GM18951 (cell line): ENCODE measurements around the gene PRKG1.

Experiments
- POLR2A ChIP-seq: IDR thresholded peaks from 4 replicates; pipeline ENCODE4 v1.6.1; 2011; ENCODE audit warnings: mild to moderate bottlenecking; ENCODE audit not compliant: insufficient read length, insufficient read depth; ENCODE audit errors: extremely low read depth
- in situ Hi-C: fragments of 300-500 bp; cut with MboI; formaldehyde crosslinking; loops from one replicate; pipeline ENCODE4 v1.12.0; 2022; ENCODE audit warnings: low sequenced_read_pairs, mixed read lengths, inconsistent platforms; ENCODE audit not compliant: unreplicated experiment

Gene PRKG1

DNA sequence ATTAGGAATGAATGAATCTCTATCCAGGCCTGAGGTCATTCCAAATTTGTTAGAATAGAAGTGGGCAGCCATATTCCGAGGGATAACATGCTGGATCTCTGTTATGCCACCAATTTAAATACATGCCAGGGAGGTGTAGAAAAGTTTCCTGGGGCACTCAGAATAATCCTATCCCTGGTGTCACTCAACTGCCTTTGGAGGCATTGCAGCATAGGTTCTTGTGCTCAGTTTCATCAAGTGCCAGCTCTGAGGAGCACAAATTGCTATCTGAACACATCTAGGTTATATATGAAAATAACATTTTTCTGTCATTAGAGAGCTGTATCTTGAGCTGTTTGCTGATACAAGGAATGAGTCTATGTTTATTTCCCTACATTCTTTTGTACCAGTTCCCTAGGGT lies 427.8 kb downstream of the PRKG1 start:
- in situ Hi-C loops: no loop called here

DNA sequence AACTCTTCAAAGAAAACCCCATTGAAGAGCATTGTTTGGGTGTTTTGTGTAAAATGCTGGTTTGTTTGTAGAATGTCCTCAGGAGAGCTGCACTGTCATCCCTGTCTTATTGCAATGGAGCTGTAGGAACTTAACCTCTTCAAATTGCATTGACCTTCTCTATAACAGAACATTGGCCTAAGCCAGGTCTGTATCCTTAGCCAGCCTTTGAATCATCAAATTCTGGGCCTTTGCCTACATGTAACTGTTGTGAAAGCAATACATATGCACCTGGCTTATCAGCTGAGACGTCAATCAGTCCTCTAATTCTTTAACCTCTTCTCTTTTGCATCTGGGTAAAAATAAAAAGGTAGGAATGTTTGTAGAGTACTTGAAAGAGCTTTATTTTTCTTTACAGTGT lies 429.1 kb downstream of the PRKG1 start:
- in situ Hi-C loops: no loop called here

More for the DNA sequence above, 427.8 kb downstream of the PRKG1 start:
- TF ChIP-seq POLR2A: no peak

DNA sequence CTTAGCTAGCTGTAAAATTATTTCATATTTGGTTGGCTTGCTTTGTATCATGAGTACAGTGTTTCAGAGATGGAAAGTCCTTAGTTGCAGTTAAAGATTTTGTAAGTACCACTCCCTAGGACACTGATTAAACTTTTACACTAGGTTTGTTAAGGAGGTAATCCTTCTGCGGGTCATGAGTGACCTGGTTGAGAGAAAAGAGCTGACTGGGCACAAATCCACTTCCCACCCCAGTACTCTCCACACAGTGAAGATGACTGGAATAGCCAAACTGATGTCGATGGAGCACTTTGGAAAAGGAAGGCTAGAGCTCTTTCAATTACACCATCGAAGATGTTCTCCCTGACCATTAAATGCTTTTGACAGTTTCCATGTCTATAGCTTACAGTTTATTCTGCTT lies 433.2 kb downstream of the PRKG1 start:
- no peak for TF ChIP-seq POLR2A
- in situ Hi-C loops: no loop called here

More for the DNA sequence above, 429.1 kb downstream of the PRKG1 start:
- TF ChIP-seq POLR2A: no peak

DNA sequence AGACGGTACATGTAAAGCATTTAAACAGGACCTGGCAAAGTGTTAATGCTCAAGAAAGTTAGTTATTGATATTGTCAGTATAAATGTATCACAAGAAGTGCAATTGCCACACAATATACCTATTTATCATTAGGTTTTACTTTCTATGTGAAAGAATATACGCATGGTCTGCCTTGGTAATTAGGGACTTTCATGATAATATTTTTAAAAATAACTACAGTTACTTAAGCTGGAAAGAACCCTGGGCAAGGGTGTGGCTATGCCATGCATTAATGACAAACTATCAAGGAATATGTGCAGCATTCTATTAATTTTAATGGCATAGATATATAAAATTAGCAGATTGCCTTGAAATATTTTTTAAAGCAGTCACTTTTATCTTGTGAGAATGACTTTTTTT lies 433.9 kb downstream of the PRKG1 start:
- no peak for TF ChIP-seq POLR2A
- in situ Hi-C loops: no loop called here

DNA sequence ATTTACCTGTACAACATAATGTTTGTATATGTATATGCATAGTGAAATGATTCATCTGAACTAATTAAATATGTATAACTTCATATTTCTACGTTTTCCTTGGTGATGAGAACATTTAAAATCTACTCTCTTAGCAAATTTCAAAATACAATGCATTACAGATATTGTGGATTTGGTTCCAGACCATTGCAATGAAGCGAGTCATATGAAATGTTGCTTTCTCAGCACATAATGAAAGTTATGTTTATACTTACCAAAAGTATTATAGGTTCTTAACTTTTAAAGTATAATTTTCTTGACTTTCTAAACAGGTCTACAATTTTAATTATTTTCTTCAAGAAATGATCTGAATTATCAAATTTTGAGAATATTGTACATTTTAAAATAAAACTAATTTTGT lies 435.9 kb downstream of the PRKG1 start:
- TF ChIP-seq POLR2A: no peak
- in situ Hi-C loops: no loop called here

DNA sequence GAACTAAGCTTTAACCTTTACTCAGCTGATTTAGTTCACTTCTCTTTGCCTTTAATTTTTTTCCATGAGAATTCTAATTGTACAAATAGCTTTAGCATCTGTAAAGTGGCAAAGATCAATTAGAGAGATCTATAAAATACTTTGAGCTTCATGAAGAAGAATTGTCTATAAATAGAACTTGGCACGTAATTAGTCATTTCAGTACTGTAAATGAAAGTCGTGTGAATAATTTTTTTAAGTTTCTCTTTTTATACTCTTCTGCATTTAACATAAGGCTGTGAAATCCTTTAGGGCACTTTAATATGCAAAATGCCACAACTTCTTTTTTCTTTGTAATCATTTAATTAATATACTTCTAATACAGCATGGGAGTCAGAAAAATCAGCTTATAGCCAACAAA lies 447.3 kb downstream of the PRKG1 start:
- in situ Hi-C loops: no loop called here
- TF ChIP-seq POLR2A: no peak

DNA sequence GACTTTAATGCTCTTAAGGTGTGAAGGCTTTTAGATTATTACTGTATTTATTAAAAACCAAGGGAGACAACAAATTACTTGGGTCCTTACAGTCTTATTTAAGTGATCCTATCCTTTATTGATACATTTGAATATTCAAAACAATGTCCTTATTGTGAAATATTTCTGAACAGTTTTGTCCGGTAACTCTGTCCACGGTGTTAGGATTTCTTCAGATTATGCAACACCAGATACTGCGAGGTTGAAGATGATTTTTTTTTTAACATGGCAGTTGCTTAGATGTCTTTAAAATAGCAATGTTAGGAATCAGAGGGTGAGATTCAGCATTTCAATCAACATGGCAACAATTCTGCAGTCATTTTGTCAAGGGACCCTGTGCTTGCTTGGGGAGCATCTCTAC lies 448.6 kb downstream of the PRKG1 start:
- in situ Hi-C loops: no loop called here
- no peak for TF ChIP-seq POLR2A

DNA sequence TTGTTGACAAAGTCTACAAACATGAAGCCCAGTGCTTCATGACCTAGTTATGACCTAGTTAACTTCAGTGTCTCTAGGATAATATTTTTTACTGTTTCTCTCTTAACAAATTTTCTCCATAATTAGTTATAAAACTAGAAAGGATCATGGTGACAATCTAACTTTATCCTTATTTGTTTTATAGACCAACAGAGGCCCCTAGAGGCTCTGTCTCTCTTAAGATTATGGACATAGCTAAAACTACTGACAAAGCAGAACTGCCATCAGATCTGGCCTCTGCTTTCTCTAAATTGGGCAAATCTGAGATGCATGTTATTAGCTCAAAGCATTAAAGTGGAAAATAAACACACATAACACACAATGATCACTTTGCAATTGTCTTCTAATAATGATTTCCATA lies 449.2 kb downstream of the PRKG1 start:
- in situ Hi-C loops: no loop called here
- no peak for TF ChIP-seq POLR2A

DNA sequence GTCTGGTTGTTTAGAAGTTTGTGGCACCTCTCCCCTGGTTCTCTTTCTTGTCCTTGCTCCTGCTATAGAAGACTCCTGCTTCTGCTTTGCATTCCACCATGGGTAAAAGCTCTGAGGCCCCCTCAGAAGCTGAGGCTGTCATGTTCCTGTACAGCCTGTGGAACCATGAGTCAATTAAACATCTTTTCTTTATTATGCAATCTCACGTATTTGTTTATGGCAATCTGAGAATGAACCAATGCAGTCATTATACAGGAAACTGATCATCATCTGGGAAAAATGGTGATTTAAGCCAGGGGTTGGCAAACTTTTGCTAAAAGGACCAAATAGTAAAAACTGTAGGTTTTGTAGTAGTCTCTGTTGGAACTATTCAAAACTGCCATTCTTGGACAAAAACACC lies 449.8 kb downstream of the PRKG1 start:
- in situ Hi-C loops: no loop called here
- no peak for TF ChIP-seq POLR2A

DNA sequence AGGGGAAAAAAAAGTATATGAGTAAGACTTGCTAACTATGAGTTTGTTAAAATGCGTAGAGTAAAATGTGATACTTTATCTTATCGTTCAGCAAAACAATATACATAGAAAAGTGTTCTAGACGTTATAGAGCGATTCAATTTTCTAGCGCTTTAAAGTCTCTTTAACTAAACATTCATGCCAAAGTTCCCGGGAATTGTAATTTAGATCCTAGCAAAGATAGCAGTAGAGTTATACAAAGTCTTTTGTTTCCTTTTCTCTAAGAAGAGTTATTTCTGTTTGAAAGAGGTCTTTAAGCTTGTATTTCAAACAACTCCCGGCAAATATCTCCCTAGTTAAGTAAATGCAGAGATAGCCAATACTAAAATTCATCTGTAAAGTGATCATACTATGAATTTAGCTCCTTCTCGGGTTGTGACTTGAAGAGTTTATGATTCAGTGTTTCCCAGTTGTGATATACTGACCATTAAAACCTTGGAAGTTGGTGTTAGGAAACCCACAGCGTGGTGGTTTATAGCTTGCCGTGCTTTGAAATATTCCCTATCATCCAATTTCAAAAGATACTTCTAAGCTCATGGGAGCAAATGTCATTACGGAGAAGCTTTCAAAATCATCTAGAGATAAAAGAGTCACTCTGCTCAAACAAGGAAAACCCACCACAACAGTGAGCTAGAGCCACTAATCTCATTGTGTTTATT lies 453.4 kb downstream of the PRKG1 start:
- in situ Hi-C loops: no loop called here
- no peak for TF ChIP-seq POLR2A

DNA sequence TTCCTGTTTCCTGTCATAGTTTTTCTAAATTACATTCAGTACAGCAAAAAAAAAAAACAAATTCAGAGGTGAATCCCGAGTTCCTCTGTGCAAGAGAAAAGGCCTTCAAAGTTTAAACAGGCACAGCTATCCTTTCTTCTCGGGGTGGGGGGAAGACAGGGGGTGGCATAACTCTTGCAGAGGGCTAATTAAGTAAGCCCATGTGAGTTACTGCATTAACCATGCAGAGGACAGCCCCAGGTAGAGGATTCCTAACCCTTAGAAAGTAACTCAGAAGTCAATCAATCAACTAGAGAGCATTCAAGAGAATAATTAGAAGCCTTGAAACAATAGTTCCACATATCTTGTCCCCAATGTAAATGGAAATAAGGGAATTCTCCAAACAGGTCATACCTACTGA lies 454.2 kb downstream of the PRKG1 start:
- no peak for TF ChIP-seq POLR2A
- in situ Hi-C loops: no loop called here

DNA sequence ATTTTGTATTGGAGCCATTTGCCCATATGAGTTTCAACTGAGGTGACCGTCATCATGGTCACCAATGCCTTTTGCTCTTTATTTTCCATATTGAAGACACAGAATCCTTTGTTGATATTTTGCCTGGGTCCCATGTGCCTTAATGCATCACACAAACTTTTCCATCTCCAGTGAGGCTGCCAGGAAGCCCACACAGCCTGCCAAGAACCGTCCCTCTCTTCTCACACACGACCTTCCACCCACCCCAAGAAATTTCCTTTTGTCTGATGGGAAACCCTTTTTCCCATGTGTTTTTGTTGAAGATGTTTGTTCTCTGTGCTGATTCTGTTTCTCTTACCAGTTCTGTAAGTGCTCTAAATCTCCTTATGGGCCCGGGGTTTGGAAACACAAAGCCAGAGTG lies 456.3 kb downstream of the PRKG1 start:
- in situ Hi-C loops: no loop called here

DNA sequence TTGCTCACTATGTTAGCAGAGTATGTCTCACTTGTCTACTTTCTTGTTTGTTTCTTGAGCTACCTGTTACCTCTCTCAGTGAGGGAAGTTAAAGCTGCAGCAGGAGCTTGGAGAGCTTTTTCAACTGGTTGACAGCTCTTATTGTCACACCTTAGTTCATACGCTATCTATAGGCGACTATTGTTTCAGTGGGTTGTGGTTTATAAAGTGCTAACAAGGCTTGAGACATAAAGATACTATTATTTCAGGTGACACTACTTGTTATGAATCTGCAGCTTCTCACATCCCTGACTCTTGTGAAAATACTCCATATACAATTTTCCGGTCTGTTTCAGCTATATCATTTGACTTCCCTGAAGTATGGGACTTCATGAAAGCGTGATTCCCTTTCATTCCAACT lies 457.8 kb downstream of the PRKG1 start:
- TF ChIP-seq POLR2A: no peak
- in situ Hi-C loops: no loop called here

More for the DNA sequence above, 456.3 kb downstream of the PRKG1 start:
- TF ChIP-seq POLR2A: no peak

DNA sequence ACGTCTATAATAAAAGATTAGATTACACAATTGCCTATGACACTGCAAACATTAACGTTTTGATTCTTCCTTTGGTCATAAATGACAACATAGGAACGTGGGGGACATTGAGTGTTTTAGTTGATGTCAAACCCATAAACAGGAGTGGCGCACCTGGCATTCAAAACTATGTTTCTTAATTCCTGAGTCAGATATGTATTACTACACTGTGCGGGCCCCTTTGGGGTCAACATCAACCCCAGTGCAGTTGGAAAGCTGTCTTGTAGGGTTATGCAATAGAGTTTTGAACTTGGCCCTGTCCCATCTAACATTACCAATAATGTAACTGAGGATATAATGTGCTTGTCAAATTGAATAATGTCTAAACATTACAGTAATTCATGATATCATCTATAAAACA lies 468.6 kb downstream of the PRKG1 start:
- in situ Hi-C loops: no loop called here
- no peak for TF ChIP-seq POLR2A

DNA sequence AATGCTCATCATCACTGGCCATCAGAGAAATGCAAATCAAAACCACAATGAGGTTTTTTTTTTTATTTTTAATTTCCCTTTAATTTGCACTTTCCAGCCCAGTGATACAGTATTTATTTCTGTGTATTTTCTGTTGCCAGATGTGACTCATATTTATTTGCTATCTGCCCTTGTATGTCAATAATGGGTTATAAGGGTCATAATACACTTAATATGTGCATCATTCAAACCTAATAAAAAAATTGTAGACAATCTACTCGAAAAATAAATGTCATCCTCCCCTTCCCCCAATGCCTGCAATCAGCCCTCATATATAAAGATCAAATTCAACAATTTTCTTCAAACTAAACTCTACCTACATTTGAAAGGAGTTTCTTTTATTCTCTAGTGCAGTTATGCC lies 470.6 kb downstream of the PRKG1 start:
- no peak for TF ChIP-seq POLR2A
- in situ Hi-C loops: no loop called here
